HepG2 (cell line): Measurements from ENCODE around the gene LMF2. TPM values are rescaled to one million over a fixed set of nuclear protein-coding genes. Genes with fewer than 3 reads are reported as not detected.
A peak's percentile ranks its signal among the peaks of the same experiment; 100 is the strongest.

ENCODE experiments used
- ELF3 ChIP-seq: IDR thresholded peaks from 2 replicates; pipeline ENCODE4 v1.6.1; 2016; ENCODE audit warnings: missing genetic modification reagents, missing compliant biosample characterization
- FLYWCH1 ChIP-seq: sonication (generic); formaldehyde crosslinking; IDR thresholded peaks from 2 replicates; pipeline ENCODE4 v1.8.1; 2023; ENCODE audit warnings: mild to moderate bottlenecking, missing genetic modification reagents
- KLF12 ChIP-seq: sonication (generic); formaldehyde crosslinking; IDR thresholded peaks from 2 replicates; pipeline ENCODE4 v1.4.0; 2020; ENCODE audit warnings: missing genetic modification reagents, borderline replicate concordance
- MED8 ChIP-seq: sonication (generic); formaldehyde crosslinking; IDR thresholded peaks from 2 replicates; pipeline ENCODE4 v1.8.1; 2023; ENCODE audit warnings: mild to moderate bottlenecking, missing genetic modification reagents; ENCODE audit not compliant: insufficient replicate concordance
- MEIS2 ChIP-seq: sonication (generic); formaldehyde crosslinking; IDR thresholded peaks from 2 replicates; pipeline ENCODE4 v1.9.0; 2021; ENCODE audit warnings: mild to moderate bottlenecking, missing genetic modification reagents
- MTA3 ChIP-seq: sonication (generic); formaldehyde crosslinking; IDR thresholded peaks from 2 replicates; pipeline ENCODE4 v1.4.0; 2020; ENCODE audit warnings: missing genetic modification reagents
- MTF1 ChIP-seq: sonication (generic); formaldehyde crosslinking; IDR thresholded peaks from 2 replicates; pipeline ENCODE4 v1.5.0; 2020; ENCODE audit warnings: missing genetic modification reagents
- NFRKB ChIP-seq: fragments of 450-650 bp; IDR thresholded peaks from 2 replicates; pipeline ENCODE4 v1.6.1; 2017
- SMYD3 ChIP-seq: sonication (generic); formaldehyde crosslinking; IDR thresholded peaks from 2 replicates; pipeline ENCODE4 v1.8.1; 2023; ENCODE audit warnings: mild to moderate bottlenecking, missing genetic modification reagents
- TBP ChIP-seq: sonication (generic); formaldehyde crosslinking; IDR thresholded peaks from 2 replicates; pipeline ENCODE4 v1.5.0; 2020; ENCODE audit warnings: missing genetic modification reagents
- ZMYM4 ChIP-seq: sonication (generic); formaldehyde crosslinking; IDR thresholded peaks from 2 replicates; pipeline ENCODE4 v1.8.1; 2023; ENCODE audit warnings: mild to moderate bottlenecking, missing genetic modification reagents
- ZNF501 ChIP-seq: sonication (generic); formaldehyde crosslinking; IDR thresholded peaks from 2 replicates; pipeline ENCODE4 v1.5.1; 2020; ENCODE audit warnings: mild to moderate bottlenecking, moderate library complexity, missing genetic modification reagents
- ZNF644 ChIP-seq: IDR thresholded peaks from 2 replicates; pipeline ENCODE4 v1.6.1; 2016; ENCODE audit warnings: low read depth
- ZNF780A ChIP-seq: sonication (generic); formaldehyde crosslinking; IDR thresholded peaks from 2 replicates; pipeline ENCODE4 v1.8.0; 2022; ENCODE audit warnings: mild to moderate bottlenecking, missing genetic modification reagents, moderate library complexity
- polyA plus RNA-seq, 8 experiments: library from polyadenylated mRNA; depleted of rRNA in 3 of 8; stranded (reverse) in 7 of 8; unstranded in 1 of 8; fragments of >200 nt; fragmentation: Illumina TruSeq in 4 of 8; extraction: Trizol in 4 of 8; gene quantifications; 2 replicates each; pipeline versions ENCODE4 v1.2.1 to v1.2.3, GENCODE V29; 2011 to 2016; ENCODE audit warnings: low read depth in 4 of 8, missing spikeins in 1 of 8, mixed read lengths in 1 of 8; ENCODE audit not compliant: insufficient read depth in 1 of 8
- total RNA-seq, 5 experiments: library from RNA; depleted of rRNA; stranded (reverse); fragments of >200 nt; fragmentation: Illumina TruSeq; extraction: Trizol; gene quantifications; 2 replicates each; pipeline ENCODE4 v1.2.3, GENCODE V29; 2016; ENCODE audit warnings: low read depth in 1 of 5
- TF ChIP-seq, protein P1 (sequence below): sonication (generic); formaldehyde crosslinking; IDR thresholded peaks from 2 replicates; pipeline ENCODE4 v1.8.0; 2022; ENCODE audit warnings: mild to moderate bottlenecking, missing genetic modification reagents, borderline replicate concordance
- TF ChIP-seq, protein P2 (sequence below): sonication (generic); formaldehyde crosslinking; IDR thresholded peaks from 2 replicates; pipeline ENCODE4 v1.8.1; 2023; ENCODE audit warnings: mild to moderate bottlenecking, missing genetic modification reagents
- TF ChIP-seq, protein P3 (sequence below): IDR thresholded peaks from 2 replicates; pipeline ENCODE4 v1.6.1; 2016; ENCODE audit warnings: low read depth, borderline replicate concordance
- TF ChIP-seq, protein P4 (sequence below): sonication (generic); formaldehyde crosslinking; IDR thresholded peaks from 2 replicates; pipeline ENCODE4 v1.4.0; 2020; ENCODE audit warnings: missing genetic modification reagents
- TF ChIP-seq, protein P5 (sequence below): sonication (generic); formaldehyde crosslinking; IDR thresholded peaks from 2 replicates; pipeline ENCODE4 v1.5.0; 2020; ENCODE audit warnings: mild to moderate bottlenecking, missing genetic modification reagents, borderline replicate concordance

Gene LMF2
- total and polyA plus RNA-seq, 2 of the 13 experiments (the other 11 are each of a cell fraction or from before 2014, with no cell fraction given) = 23.3 to 30.6 TPM

DNA sequence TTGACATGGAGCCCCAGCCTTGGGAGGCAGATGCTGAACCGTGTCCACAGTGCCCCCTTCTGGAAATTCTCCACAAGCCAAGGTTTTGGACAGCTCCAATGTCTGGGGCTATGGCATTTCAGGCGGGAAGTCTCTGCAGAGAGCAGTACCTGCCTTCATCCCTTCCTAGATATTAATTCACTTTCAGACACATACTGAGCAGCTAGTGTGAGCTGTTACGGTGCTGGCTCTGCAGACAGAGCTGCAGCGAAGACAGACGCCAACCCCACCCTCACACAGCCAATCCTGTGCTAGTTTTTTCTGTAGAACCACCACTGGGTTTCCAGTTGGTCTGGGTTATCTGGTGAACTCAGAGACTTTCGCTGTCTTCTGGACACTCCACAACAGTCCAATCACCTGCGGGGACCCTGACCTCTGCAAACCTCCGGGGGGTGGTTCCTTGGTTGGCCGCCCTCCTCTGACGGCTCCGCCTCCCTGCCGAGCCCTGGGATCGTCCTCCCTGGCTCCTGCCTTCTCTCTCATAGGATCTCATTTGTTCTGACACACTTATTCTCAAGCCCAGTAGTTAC lies 9.1 kb downstream of the LMF2 start (continued):
- TF ChIP-seq, protein P1, sequence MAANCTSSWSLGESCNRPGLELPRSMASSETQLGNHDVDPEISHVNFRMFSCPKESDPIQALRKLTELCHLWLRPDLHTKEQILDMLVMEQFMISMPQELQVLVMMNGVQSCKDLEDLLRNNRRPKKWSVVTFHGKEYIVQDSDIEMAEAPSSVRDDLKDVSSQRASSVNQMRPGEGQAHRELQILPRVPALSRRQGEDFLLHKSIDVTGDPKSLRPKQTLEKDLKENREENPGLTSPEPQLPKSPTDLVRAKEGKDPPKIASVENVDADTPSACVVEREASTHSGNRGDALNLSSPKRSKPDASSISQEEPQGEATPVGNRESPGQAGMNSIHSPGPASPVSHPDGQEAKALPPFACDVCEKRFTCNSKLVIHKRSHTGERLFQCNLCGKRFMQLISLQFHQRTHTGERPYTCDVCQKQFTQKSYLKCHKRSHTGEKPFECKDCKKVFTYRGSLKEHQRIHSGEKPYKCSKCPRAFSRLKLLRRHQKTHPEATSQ = 0 out of 2 replicates have a peak, but pooled peaks have one; percentile 42
- TF ChIP-seq, protein P2, sequence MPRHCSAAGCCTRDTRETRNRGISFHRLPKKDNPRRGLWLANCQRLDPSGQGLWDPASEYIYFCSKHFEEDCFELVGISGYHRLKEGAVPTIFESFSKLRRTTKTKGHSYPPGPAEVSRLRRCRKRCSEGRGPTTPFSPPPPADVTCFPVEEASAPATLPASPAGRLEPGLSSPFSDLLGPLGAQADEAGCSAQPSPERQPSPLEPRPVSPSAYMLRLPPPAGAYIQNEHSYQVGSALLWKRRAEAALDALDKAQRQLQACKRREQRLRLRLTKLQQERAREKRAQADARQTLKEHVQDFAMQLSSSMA = peak; percentile 79
- TF ChIP-seq NFRKB = no peak
- TF ChIP-seq, protein P3, sequence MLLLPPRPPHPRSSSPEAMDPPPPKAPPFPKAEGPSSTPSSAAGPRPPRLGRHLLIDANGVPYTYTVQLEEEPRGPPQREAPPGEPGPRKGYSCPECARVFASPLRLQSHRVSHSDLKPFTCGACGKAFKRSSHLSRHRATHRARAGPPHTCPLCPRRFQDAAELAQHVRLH = peak; percentile 39; the same call in 1 of the 2 replicates
- TF ChIP-seq KLF12 (CRISPR knock-in tag) = no peak
- TF ChIP-seq ZNF501 = peak; percentile 39; the same call in 1 of the 2 replicates
- TF ChIP-seq, protein P4, sequence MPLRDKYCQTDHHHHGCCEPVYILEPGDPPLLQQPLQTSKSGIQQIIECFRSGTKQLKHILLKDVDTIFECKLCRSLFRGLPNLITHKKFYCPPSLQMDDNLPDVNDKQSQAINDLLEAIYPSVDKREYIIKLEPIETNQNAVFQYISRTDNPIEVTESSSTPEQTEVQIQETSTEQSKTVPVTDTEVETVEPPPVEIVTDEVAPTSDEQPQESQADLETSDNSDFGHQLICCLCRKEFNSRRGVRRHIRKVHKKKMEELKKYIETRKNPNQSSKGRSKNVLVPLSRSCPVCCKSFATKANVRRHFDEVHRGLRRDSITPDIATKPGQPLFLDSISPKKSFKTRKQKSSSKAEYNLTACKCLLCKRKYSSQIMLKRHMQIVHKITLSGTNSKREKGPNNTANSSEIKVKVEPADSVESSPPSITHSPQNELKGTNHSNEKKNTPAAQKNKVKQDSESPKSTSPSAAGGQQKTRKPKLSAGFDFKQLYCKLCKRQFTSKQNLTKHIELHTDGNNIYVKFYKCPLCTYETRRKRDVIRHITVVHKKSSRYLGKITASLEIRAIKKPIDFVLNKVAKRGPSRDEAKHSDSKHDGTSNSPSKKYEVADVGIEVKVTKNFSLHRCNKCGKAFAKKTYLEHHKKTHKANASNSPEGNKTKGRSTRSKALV (CRISPR knock-in tag) = no peak; the same call in 1 of the 2 replicates
- no peak for TF ChIP-seq FLYWCH1 (CRISPR knock-in tag)
- no peak for TF ChIP-seq MTF1
- TF ChIP-seq ZNF780A (CRISPR knock-in tag) = no peak
- TF ChIP-seq TBP (CRISPR knock-in tag) = no peak
- no peak for TF ChIP-seq MEIS2
- no peak for TF ChIP-seq ELF3 (CRISPR knock-in tag)
- peak; percentile 59; the same call in 1 of the 2 replicates for TF ChIP-seq ZMYM4
- 0 out of 2 replicates have a peak, but pooled peaks have one; percentile 44 for TF ChIP-seq SMYD3 (CRISPR knock-in tag)
- TF ChIP-seq ZNF644 (CRISPR knock-in tag) = peak; percentile 66
- TF ChIP-seq, protein P5, sequence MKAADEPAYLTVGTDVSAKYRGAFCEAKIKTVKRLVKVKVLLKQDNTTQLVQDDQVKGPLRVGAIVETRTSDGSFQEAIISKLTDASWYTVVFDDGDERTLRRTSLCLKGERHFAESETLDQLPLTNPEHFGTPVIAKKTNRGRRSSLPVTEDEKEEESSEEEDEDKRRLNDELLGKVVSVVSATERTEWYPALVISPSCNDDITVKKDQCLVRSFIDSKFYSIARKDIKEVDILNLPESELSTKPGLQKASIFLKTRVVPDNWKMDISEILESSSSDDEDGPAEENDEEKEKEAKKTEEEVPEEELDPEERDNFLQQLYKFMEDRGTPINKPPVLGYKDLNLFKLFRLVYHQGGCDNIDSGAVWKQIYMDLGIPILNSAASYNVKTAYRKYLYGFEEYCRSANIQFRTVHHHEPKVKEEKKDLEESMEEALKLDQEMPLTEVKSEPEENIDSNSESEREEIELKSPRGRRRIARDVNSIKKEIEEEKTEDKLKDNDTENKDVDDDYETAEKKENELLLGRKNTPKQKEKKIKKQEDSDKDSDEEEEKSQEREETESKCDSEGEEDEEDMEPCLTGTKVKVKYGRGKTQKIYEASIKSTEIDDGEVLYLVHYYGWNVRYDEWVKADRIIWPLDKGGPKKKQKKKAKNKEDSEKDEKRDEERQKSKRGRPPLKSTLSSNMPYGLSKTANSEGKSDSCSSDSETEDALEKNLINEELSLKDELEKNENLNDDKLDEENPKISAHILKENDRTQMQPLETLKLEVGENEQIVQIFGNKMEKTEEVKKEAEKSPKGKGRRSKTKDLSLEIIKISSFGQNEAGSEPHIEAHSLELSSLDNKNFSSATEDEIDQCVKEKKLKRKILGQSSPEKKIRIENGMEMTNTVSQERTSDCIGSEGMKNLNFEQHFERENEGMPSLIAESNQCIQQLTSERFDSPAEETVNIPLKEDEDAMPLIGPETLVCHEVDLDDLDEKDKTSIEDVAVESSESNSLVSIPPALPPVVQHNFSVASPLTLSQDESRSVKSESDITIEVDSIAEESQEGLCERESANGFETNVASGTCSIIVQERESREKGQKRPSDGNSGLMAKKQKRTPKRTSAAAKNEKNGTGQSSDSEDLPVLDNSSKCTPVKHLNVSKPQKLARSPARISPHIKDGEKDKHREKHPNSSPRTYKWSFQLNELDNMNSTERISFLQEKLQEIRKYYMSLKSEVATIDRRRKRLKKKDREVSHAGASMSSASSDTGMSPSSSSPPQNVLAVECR (CRISPR knock-in tag) = peak; percentile 66; the same call in 1 of the 2 replicates
- TF ChIP-seq MED8 (CRISPR knock-in tag) = no peak
- TF ChIP-seq MTA3 (CRISPR knock-in tag) = no peak
